Measurements from ENCODE around the gene LCN15.

- TF ChIP-seq ZNF311 (tag by site-specific recombination; IDR thresholded peaks at IDR 0.05; ENCODE audit: borderline replicate concordance) (no peak), ZNF529 (tag by site-specific recombination; IDR thresholded peaks at IDR 0.05; ENCODE audit: insufficient replicate concordance) (no peak), ZNF660 (tag by site-specific recombination; IDR thresholded peaks at IDR 0.05) (no peak), CTCF (tag by site-specific recombination; IDR thresholded peaks at IDR 0.05) (no peak), YY1 (tag by site-specific recombination; IDR thresholded peaks at IDR 0.05) (no peak), PATZ1 (tag by site-specific recombination; IDR thresholded peaks at IDR 0.05) (no peak), GLIS2 (tag by site-specific recombination; IDR thresholded peaks at IDR 0.05) (no peak), ZBTB1 (tag by site-specific recombination; IDR thresholded peaks at IDR 0.05) (no peak), HIC1 (tag by site-specific recombination; IDR thresholded peaks at IDR 0.05) (no peak)
Measured at GRCh38 chr9:136723989-136724388, 40.3 kb downstream of the LCN15 start.

Measured in HEK293 (cell line).